ENCODE data around the gene SLC29A1. TPM values are rescaled to one million over a fixed set of nuclear protein-coding genes. Genes with fewer than 3 reads are reported as not detected.

The SLC29A1 gene
- total RNA-seq, 1 donor, result 4.4 TPM

DNA sequence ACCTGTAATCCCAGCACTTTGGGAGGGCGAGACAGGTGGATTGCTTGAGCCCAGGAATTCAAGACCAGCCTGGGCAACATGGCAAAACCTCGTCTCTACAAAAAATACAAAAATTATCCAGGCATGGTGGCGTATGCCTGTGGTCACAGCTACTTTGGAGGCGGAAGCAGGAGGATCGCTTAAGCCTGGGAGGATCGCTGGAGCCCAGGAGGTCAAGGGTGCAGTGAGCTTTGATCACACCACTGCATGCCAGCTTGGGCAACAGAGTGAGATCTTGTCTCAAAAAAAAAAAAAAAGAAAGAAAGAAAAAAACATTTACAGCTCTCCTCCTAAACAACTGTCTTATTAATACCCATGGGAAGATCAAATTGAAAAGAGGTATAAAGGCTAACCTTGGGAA lies 15.4 kb upstream of the SLC29A1 start:
- Histone ChIP-seq H3K4me1 (ENCODE audit: insufficient read depth, low read length) (peaks cover 11% of the 10 kb centered on the region), H3K9me3 (ENCODE audit: low read depth, low read length) (no peaks in the 10 kb centered on the region), H3K27me3 (ENCODE audit: insufficient read depth, low read length) (no peaks in the 10 kb centered on the region), H3K4me3 (ENCODE audit: low read length) (no peak overlapping the region)

DNA sequence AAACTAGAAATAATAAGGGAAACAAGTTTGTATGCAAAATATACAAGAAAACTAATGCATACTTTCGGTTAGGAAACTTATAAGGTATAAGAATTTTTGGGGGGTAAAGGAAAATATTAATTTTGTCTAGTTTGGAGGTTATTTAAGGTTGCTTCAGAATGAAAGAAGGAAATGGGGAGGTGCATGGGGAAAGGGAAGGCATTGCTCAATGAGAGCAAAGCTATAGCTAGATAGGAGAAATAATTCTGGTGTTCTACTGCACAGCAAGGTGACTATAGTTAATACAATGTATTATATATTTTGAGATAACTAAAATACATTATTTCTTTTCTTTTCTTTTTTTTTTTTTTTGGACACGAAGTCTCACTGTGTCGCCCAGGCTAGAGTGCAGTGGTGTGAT lies 12.1 kb upstream of the SLC29A1 start:
- Histone ChIP-seq H3K9me3 (ENCODE audit: low read depth, low read length) (no peaks in the 10 kb centered on the region), H3K27me3 (ENCODE audit: insufficient read depth, low read length) (no peaks in the 10 kb centered on the region), H3K4me1 (ENCODE audit: insufficient read depth, low read length) (peaks cover 11% of the 10 kb centered on the region), H3K4me3 (ENCODE audit: low read length) (no peak overlapping the region)

- Histone ChIP-seq H3K4me1 (ENCODE audit: insufficient read depth, low read length) (peaks cover 29% of the 10 kb centered on the region), H3K9me3 (ENCODE audit: low read depth, low read length) (no peaks in the 10 kb centered on the region), H3K27me3 (ENCODE audit: insufficient read depth, low read length) (no peaks in the 10 kb centered on the region), H3K4me3 (ENCODE audit: low read length) (no peak overlapping the region)
These were observed 9.1 kb upstream of the SLC29A1 start for GRCh38 chr6:44214307-44214706.

DNA sequence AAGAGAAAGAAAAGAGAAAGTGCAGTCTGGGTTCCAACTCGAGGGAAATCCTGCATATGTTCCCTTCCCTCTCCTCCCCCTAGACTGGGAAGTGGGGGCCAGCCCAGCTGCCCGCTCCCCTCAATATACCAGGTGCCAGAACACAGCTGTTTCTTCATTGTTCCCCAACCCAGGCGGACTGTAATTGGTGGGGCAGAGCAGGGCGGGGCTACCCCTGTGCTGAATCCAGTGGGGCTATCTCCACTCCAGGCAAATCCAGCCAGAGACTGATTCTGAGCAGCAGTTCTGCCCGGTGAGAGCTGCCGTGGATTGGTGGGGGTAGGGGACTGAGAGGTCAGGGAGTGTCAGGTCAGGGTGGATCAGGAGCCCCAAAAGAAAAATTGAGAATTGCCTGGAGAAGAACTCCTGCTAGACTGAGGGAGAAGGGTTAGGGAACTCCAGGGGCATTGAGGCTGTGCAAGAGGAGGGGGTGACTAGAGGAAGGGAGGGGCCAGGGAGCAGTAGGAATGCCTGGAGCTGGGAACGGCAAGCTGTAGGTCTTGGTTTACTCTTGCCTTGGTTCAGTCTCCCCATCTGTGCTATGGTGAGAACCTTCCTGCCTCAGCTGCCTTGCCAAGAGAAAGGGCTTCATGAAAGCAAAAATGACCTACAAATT lies 6.6 kb upstream of the SLC29A1 start, which contains the start of gene MYMX:
TSS of gene MYMX (plus strand) at position 250 of the 655 bp plus-strand sequence. CDS start 546 bp downstream, outside the sequence.
- H3K27me3 ChIP-seq (ENCODE audit: insufficient read depth, low read length), result no peaks in the 10 kb centered on the region
- no peaks in the 10 kb centered on the region for H3K9me3 ChIP-seq (ENCODE audit: low read depth, low read length)
- no peak within 1 kb of the TSS for H3K4me3 ChIP-seq (ENCODE audit: low read length)
- H3K4me1 ChIP-seq (ENCODE audit: insufficient read depth, low read length), result peaks cover 35% of the 10 kb centered on the region

DNA sequence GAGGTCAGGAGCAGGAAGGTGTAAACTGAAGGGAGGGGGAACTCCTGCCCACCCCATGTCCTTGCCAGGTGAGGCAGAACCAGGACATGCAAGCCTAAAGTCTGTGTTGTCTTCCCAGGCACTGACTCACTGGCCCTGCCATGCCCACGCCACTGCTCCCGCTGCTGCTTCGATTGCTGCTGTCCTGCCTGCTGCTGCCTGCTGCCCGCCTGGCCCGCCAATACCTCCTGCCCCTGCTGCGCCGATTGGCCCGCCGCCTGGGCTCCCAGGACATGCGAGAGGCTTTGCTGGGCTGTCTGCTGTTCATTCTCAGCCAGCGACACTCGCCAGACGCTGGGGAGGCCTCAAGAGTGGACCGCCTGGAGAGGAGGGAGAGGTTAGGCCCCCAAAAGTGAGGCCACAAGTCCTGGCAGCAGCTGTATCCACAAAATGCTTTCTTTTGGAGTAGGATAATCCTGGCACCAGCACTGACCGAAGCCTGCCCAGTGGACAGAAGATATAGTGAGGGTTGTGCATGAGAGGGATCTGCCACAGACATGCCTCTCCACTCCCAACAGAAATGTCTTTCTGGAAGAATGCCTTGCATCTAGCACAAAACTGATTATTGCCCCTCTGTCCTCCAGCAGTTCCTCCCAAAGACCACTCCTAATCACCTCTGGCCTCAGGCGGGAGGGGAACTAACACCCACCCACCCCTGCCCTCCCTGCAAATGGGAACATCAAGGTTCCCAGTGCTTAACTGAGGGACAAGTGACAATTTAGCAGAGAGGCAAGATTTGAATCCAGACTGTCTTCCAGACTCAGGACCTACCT lies 5.9 kb upstream of the SLC29A1 start:
- Histone ChIP-seq H3K27me3 (ENCODE audit: insufficient read depth, low read length) (no peaks in the 10 kb centered on the region), H3K9me3 (ENCODE audit: low read depth, low read length) (no peaks in the 10 kb centered on the region), H3K4me1 (ENCODE audit: insufficient read depth, low read length) (peaks cover 35% of the 10 kb centered on the region), H3K4me3 (ENCODE audit: low read length) (no peak overlapping the region)

GRCh38 chr6:44219053-44219814 lies 4.2 kb upstream of the SLC29A1 start:
- no peaks in the 10 kb centered on the region for H3K27me3 ChIP-seq (ENCODE audit: insufficient read depth, low read length)
- peaks cover 43% of the 10 kb centered on the region for H3K4me1 ChIP-seq (ENCODE audit: insufficient read depth, low read length)
- no peaks in the 10 kb centered on the region for H3K9me3 ChIP-seq (ENCODE audit: low read depth, low read length)
- peak overlapping the region; percentile 30 for H3K4me3 ChIP-seq (ENCODE audit: low read length)

- H3K27me3 ChIP-seq (ENCODE audit: insufficient read depth, low read length), result no peaks in the 10 kb centered on the region
- no peaks in the 10 kb centered on the region for H3K9me3 ChIP-seq (ENCODE audit: low read depth, low read length)
- peaks cover 50% of the 10 kb centered on the region for H3K4me1 ChIP-seq (ENCODE audit: insufficient read depth, low read length)
- H3K4me3 ChIP-seq (ENCODE audit: low read length), result no peak overlapping the region
These were observed 3.3 kb upstream of the SLC29A1 start for GRCh38 chr6:44219815-44220784.

DNA sequence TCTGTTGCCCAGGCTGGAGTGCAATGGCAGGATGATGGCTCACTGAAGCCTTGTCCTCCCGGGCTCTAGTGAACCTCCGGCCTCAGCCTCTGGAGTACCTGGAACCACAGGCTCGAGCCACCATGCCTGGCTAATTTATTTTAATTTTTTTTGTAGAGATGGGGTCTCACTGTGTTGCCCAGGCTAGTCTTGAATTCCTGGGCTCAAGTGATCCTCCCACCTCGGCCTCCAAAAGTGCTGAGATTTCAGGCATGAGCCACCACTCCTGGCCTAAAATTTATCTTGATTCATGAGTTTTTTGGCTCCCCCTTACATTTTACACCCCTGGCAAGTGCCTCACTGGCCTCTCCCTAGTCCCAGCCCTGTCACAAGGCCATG lies 2.5 kb upstream of the SLC29A1 start:
- Histone ChIP-seq H3K9me3 (ENCODE audit: low read depth, low read length) (no peaks in the 10 kb centered on the region), H3K4me1 (ENCODE audit: insufficient read depth, low read length) (peaks cover 54% of the 10 kb centered on the region), H3K27me3 (ENCODE audit: insufficient read depth, low read length) (no peaks in the 10 kb centered on the region), H3K4me3 (ENCODE audit: low read length) (no peak overlapping the region)

DNA sequence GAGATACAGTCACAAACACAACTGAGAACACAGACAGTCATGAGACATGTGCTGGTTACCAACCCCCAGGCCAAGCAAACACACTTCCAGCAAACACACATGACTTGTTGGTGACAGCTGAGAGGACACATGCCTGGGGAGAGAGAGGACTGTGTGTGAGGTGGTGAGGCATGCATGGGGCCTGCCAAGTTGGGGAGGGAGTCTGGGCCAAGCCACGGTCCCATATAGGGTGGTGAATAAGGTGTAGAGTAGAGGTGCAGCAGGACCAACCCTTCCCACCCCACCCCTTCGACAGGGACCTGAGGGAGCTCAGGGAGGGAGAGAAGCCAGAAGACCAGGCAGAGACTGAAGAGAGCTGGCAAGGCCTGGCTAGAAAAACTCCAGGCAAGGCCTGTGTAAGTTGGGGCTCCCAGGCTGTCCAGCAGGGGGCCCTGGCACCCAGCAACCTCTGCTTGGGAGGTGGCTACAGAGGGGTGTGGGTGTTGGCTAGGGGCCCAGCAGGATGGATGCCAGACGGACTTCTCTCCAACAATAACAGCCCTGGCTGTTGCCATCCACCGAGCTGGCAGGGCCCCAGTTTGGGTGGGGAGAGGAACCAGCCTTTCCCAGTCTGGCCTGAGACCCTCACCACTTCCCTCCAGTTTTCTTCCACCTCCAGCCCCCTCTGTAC lies 2.0 kb upstream of the SLC29A1 start:
- Histone ChIP-seq H3K4me3 (ENCODE audit: low read length) (no peak overlapping the region), H3K27me3 (ENCODE audit: insufficient read depth, low read length) (no peaks in the 10 kb centered on the region), H3K9me3 (ENCODE audit: low read depth, low read length) (no peaks in the 10 kb centered on the region), H3K4me1 (ENCODE audit: insufficient read depth, low read length) (peaks cover 59% of the 10 kb centered on the region)

DNA sequence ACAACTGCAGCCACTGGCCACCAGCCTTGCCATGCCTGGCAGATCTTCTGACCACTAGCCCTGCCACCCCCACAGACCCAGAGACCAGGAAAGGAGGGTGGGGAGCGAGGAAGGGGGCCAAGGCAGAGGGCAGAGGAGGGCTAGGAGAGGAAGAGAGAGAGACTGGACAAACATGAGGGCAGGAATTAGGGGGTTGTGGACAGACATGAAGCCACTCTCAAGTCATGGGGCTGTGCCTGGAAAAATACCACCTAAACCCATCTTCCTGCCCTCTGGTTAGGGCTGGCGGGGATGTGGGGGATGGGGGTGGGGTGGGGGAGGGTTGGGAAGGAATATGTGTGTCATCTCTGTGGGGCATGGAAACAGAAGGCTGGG lies 1.4 kb upstream of the SLC29A1 start:
- Histone ChIP-seq H3K27me3 (ENCODE audit: insufficient read depth, low read length) (no peaks in the 10 kb centered on the region), H3K4me3 (ENCODE audit: low read length) (no peak overlapping the region), H3K4me1 (ENCODE audit: insufficient read depth, low read length) (peaks cover 63% of the 10 kb centered on the region), H3K9me3 (ENCODE audit: low read depth, low read length) (no peaks in the 10 kb centered on the region)

GRCh38 chr6:44222486-44223318 lies 693 bp upstream of the SLC29A1 start:
- no peaks in the 10 kb centered on the region for H3K9me3 ChIP-seq (ENCODE audit: low read depth, low read length)
- peaks cover 61% of the 10 kb centered on the region for H3K4me1 ChIP-seq (ENCODE audit: insufficient read depth, low read length)
- H3K4me3 ChIP-seq (ENCODE audit: low read length), result no peak overlapping the region
- H3K27me3 ChIP-seq (ENCODE audit: insufficient read depth, low read length), result no peaks in the 10 kb centered on the region

DNA sequence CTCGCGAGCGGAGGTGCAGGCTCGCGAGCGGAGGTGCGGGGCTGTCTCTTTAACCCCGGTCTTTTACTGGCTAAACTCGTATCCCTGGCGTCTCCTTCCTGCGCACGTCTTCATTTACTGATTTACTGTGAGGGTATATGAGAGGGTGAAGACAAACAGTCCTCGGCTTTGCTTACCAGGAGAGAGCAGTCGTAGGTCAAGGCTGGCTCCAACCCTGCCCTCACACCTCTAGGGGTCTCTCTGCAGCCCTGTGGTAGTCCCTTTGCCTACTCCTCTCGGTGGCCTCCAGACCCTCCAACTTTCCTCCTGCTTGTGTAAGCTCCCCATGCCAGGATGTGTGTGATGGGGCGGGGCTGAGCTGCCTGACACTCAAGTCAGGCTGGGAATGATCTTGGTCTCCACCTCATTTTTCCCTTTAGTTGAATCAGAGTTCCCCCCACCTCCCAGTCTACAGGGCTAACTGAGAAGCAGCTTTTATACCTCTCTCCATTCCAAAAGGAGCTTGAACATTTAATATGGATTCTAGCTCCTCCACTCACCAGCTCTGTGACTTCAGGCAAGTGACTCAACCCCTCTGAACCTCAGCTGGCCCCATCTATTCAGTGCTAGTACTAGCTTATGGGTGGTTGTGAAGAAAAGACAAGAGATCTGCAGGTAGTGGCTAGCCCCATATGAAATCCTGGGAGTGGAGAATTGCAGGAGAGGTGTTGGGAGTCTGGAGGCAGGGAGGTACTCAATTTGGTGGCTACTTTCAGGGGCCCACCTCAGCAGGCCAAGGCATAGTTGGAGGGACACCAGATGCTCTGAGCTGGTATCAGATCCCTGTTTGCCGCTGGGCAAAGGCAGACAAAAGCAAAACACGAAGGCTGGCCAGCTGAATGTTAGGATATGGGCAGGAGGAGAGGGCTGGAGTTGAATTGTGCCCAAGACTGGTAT lies 902 bp downstream of the SLC29A1 start:
- Histone ChIP-seq H3K4me1 (ENCODE audit: insufficient read depth, low read length) (peaks cover 45% of the 10 kb centered on the region), H3K4me3 (ENCODE audit: low read length) (peak overlapping the region; percentile 35), H3K9me3 (ENCODE audit: low read depth, low read length) (no peaks in the 10 kb centered on the region), H3K27me3 (ENCODE audit: insufficient read depth, low read length) (no peaks in the 10 kb centered on the region)
